ENCODE data around the gene ATP6V0E2. TPM values are rescaled to one million over a fixed set of nuclear protein-coding genes. Genes with fewer than 3 reads are reported as not detected.

The ATP6V0E2 gene
- polyA plus RNA-seq, 2 of the 4 experiments (the other 2 are of a cell fraction): 17.3 to 44.9 TPM

DNA sequence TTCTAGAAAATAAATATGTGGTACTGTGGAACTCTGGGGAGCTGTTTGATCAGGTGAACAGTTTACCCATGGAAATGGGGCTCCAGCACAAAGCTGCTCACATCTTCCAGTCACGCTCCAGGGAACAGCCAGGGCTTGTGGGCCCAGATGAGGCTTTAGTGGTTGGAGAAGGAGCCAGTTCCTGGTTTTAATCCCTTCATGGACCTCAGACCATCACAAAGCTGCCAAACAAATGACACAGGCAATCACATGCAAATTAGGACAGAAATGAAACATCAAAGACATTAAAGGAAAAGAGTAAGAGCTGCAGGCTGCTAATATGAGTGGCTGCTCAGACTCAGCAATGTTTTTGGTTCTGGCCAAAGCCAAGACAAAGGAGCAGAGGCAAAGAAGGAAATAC lies 2.2 kb upstream of the ATP6V0E2 start:
- Histone ChIP-seq H3K27ac (no peak overlapping the region), H3K9me3 (no peaks in the 10 kb centered on the region), H3K4me1 (peaks cover 10% of the 10 kb centered on the region; the same call in 1 of the 3 replicates), H3K4me2 (no peak overlapping the region), H3K4me3 (no peak overlapping the region)
- ATAC-seq (no peak), FAIRE-seq (no peak), DNase-seq (ENCODE audit: low read depth in 1 of 2, low spot score in 1 of 2) (no peak)
- TF ChIP-seq, protein P1, sequence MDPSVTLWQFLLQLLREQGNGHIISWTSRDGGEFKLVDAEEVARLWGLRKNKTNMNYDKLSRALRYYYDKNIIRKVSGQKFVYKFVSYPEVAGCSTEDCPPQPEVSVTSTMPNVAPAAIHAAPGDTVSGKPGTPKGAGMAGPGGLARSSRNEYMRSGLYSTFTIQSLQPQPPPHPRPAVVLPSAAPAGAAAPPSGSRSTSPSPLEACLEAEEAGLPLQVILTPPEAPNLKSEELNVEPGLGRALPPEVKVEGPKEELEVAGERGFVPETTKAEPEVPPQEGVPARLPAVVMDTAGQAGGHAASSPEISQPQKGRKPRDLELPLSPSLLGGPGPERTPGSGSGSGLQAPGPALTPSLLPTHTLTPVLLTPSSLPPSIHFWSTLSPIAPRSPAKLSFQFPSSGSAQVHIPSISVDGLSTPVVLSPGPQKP (IDR thresholded peaks at IDR 0.05; ENCODE audit: low read depth, low read length): no peak
- TF ChIP-seq RNF2 (IDR thresholded peaks at IDR 0.05; ENCODE audit: borderline replicate concordance, low read depth) (no peak), ESRRA (IDR thresholded peaks at IDR 0.05; ENCODE audit: borderline replicate concordance, low read length) (no peak), BHLHE40 (IDR thresholded peaks at IDR 0.05; ENCODE audit: low read depth, low read length) (no peak)
- WGBS (ENCODE audit: missing lambda C conversion rate): 100% methylated on average over 1 of the region's 1 CpG
- ChIA-PET POLR2A (interaction anchor here (0.6 kb wide), 1 partner anchor 777 kb away, joined by 3 read pairs; no protein-coding TSS in a partner anchor), CTCF (interaction anchor here (0.8 to 1.6 kb wide), 2 partner anchors 11 to 64 kb away, joined by 4 to 5 read pairs; no protein-coding TSS in a partner anchor)

GRCh38 chr7:149872419-149873073 lies 1.2 kb upstream of the ATP6V0E2 start:
- ATAC-seq (peak; percentile 80 to 84), FAIRE-seq (peak; percentile 68), DNase-seq (ENCODE audit: low read depth in 1 of 2, low spot score in 1 of 2) (peak; percentile 89 to 99)
- Histone ChIP-seq H3K9me3 (no peaks in the 10 kb centered on the region), H3K4me1 (peaks cover 10% of the 10 kb centered on the region; the same call in 1 of the 3 replicates), H3K4me3 (peak overlapping the region; percentile 62), H3K27ac (peak overlapping the region; percentile 63 to 90), H3K4me2 (peak overlapping the region; percentile 90)
- 17% methylated on average over 13 of the region's 13 CpGs for WGBS (ENCODE audit: missing lambda C conversion rate)
- CTCF ChIA-PET: no interaction called here
- TF ChIP-seq NFE2L2 (conservative IDR thresholded peaks at IDR 0.05; ENCODE audit: low read length) (no peak), FOSL2 (IDR thresholded peaks at IDR 0.05) (no peak), FOSL2 (CRISPR knock-in tag; IDR thresholded peaks at IDR 0.05) (no peak), EHF (CRISPR knock-in tag; IDR thresholded peaks at IDR 0.05) (no peak), ZSCAN20 (CRISPR knock-in tag; IDR thresholded peaks at IDR 0.05) (no peak), MAX (IDR thresholded peaks at IDR 0.05) (peak; percentile 82), KDM5A (IDR thresholded peaks at IDR 0.05) (no peak), HOXB13 (CRISPR knock-in tag; IDR thresholded peaks at IDR 0.05; ENCODE audit: low read depth) (no peak), KDM1A (IDR thresholded peaks at IDR 0.05; ENCODE audit: low read depth) (peak; percentile 98; the same call in 1 of the 2 replicates), BCL3 (IDR thresholded peaks at IDR 0.05) (no peak), ZFP36 (IDR thresholded peaks at IDR 0.05; ENCODE audit: borderline replicate concordance, partially characterized antibody) (peak; percentile 100), RNF2 (IDR thresholded peaks at IDR 0.05; ENCODE audit: borderline replicate concordance, low read depth) (no peak), CHD4 (IDR thresholded peaks at IDR 0.05; ENCODE audit: borderline replicate concordance) (0 out of 2 replicates have a peak, but pooled peaks have one; percentile 43), HDAC2 (IDR thresholded peaks at IDR 0.05) (peak; percentile 94), RAD21 (conservative IDR thresholded peaks at IDR 0.05 in 1 of 2, IDR thresholded peaks at IDR 0.05 in 1 of 2) (0 out of 5 replicates have a peak, but pooled peaks of 1 of the 2 experiments have one; percentile 3), CTCF (IDR thresholded peaks at IDR 0.05) (no peak; the same call in 2 of the 3 replicates), NR3C1 (IDR thresholded peaks at IDR 0.05) (no peak), NPAS2 (CRISPR knock-in tag; IDR thresholded peaks at IDR 0.05; ENCODE audit: borderline replicate concordance) (0 out of 2 replicates have a peak, but pooled peaks have one; percentile 5), ESRRA (IDR thresholded peaks at IDR 0.05; ENCODE audit: borderline replicate concordance, low read length) (no peak), RCOR1 (IDR thresholded peaks at IDR 0.05; ENCODE audit: low read depth, low read length) (0 out of 2 replicates have a peak, but pooled peaks have one; percentile 66), RARB (CRISPR knock-in tag; IDR thresholded peaks at IDR 0.05) (peak; percentile 76)
- TF ChIP-seq, protein P2, sequence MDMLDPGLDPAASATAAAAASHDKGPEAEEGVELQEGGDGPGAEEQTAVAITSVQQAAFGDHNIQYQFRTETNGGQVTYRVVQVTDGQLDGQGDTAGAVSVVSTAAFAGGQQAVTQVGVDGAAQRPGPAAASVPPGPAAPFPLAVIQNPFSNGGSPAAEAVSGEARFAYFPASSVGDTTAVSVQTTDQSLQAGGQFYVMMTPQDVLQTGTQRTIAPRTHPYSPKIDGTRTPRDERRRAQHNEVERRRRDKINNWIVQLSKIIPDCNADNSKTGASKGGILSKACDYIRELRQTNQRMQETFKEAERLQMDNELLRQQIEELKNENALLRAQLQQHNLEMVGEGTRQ (IDR thresholded peaks at IDR 0.05): peak; percentile 92
- POLR2A ChIA-PET: no interaction called here
